Natural killer cell (primary cell): ENCODE measurements around the gene PLEKHB2. TPM values are rescaled to one million over a fixed set of nuclear protein-coding genes. Genes with fewer than 3 reads are reported as not detected.
"Not testable (repeated sequence)": the region's sequence is repeated elsewhere in the genome, so short reads cannot be mapped to it uniquely, and the experiment has no call there.

Experiments used
- ATAC-seq, 3 donors: fragments of 150-1000 bp in 2 of 3; fragments of 200-7000 bp in 1 of 3; cut with Tn5 transposase; 1 replicate in 1 of 3; 2 replicates in 2 of 3; pipeline ENCODE4 v1.10.0; 2021; ENCODE audit warnings: mild to moderate bottlenecking in 2 of 3, moderate library complexity in 2 of 3
- DNase-seq, 2 donors: peaks; one replicate each; pipeline versions ENCODE4 v3.0.0 to v3.0.0-alpha.2; 2013 to 2021; ENCODE audit warnings: mixed read lengths in 1 of 2
- H3K27ac ChIP-seq: one replicate; pipeline ENCODE4 v1.5.1; 2013; ENCODE audit warnings: mild to moderate bottlenecking, low read length
- H3K27me3 ChIP-seq: one replicate; pipeline ENCODE4 v1.6.1; 2013; ENCODE audit warnings: low read length; ENCODE audit not compliant: control insufficient read depth, insufficient read depth
- H3K36me3 ChIP-seq: one replicate; pipeline ENCODE4 v1.6.1; 2013; ENCODE audit warnings: low read length; ENCODE audit not compliant: control insufficient read depth, insufficient read depth
- H3K4me1 ChIP-seq: one replicate; pipeline ENCODE4 v1.6.1; 2013; ENCODE audit warnings: low read length; ENCODE audit not compliant: control insufficient read depth, insufficient read depth
- H3K4me3 ChIP-seq: one replicate; pipeline ENCODE4 v1.5.1; 2013; ENCODE audit warnings: low read length
- H3K9me3 ChIP-seq: one replicate; pipeline ENCODE4 v1.6.1; 2013; ENCODE audit warnings: low read length; ENCODE audit not compliant: control insufficient read depth, insufficient read depth
- H3K27ac Mint-ChIP-seq, 2 donors: one replicate each; pipeline ENCODE4 v1.8.0; 2022; ENCODE audit warnings: mild to moderate bottlenecking in 2 of 2, mixed read lengths in 2 of 2, moderate library complexity in 1 of 2
- H3K27me3 Mint-ChIP-seq, 2 donors: one replicate each; pipeline ENCODE4 v1.8.0; 2022; ENCODE audit warnings: low read depth in 2 of 2, mixed read lengths in 2 of 2
- H3K36me3 Mint-ChIP-seq: one replicate; pipeline ENCODE4 v1.8.0; 2022; ENCODE audit warnings: mixed read lengths
- H3K4me1 Mint-ChIP-seq, 2 donors: one replicate each; pipeline ENCODE4 v1.8.0; 2022; ENCODE audit warnings: mixed read lengths in 2 of 2
- H3K4me3 Mint-ChIP-seq: one replicate; pipeline ENCODE4 v1.8.0; 2022; ENCODE audit warnings: mild to moderate bottlenecking, moderate library complexity, mixed read lengths
- H3K9me3 Mint-ChIP-seq, 2 donors: one replicate each; pipeline ENCODE4 v1.8.0; 2022; ENCODE audit warnings: mixed read lengths in 2 of 2
- WGBS: methylation state at CpG from one replicate; pipeline ENCODE4 v1.1.7; 2013; ENCODE audit warnings: missing lambda C conversion rate; ENCODE audit not compliant: insufficient coverage; 5-methylcytosine and 5-hydroxymethylcytosine counted together
- intact Hi-C: fragments of 100-400 bp; cut with micrococcal nuclease; formaldehyde crosslinking; loops from one replicate; pipeline ENCODE4 v1.14.2; 2022
- total RNA-seq, 4 donors: library from RNA; stranded (reverse); fragments of 120-200 nt in 1 of 4; gene quantifications; one replicate each; pipeline versions ENCODE4 v1.2.3 to v1.2.4, GENCODE V29; 2013 to 2022
- TF ChIP-seq, protein P1 (sequence below): fragments of 200-600 bp; IDR thresholded peaks from one replicate; pipeline ENCODE4 v1.8.0; 2022; ENCODE audit warnings: antibody characterized with exemption

Gene PLEKHB2
- total RNA-seq, 3 donors from 2014 or later (not counting 1 experiment from before 2014, with no cell fraction given) = 75.6 to 78.7 (median 77.4) TPM

DNA sequence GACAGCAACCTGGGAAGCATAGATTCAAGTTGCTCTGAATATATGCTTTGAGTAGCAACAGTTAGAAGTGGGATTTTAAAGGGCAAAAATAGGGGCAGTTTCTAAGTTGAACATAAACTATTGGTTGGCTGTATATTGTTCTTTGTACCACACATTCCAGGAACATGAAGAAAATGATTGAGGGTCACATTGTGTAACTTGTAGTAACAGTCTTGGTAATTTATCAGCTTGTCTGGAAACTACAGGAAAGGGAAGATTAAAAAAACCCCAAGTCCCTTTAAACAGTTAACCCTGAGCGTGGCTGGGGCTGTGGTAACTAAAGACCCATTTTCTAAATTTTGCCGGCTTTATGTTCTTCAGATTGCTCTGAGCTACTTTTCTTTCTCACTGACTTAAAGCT lies 7.4 kb downstream of the PLEKHB2 start:
- H3K27me3 Mint-ChIP-seq = no peaks in the 10 kb centered on the region
- WGBS = 35% methylated on average over 2 of the region's 2 CpGs
- no peak overlapping the region for H3K4me3 Mint-ChIP-seq
- no peaks in the 10 kb centered on the region for H3K36me3 Mint-ChIP-seq
- no peaks in the 10 kb centered on the region for H3K9me3 Mint-ChIP-seq
- DNase-seq (no peak), ATAC-seq (no peak)
- H3K4me1 Mint-ChIP-seq = peaks cover 52 to 56% of the 10 kb centered on the region in 2 donors
- TF ChIP-seq, protein P1, sequence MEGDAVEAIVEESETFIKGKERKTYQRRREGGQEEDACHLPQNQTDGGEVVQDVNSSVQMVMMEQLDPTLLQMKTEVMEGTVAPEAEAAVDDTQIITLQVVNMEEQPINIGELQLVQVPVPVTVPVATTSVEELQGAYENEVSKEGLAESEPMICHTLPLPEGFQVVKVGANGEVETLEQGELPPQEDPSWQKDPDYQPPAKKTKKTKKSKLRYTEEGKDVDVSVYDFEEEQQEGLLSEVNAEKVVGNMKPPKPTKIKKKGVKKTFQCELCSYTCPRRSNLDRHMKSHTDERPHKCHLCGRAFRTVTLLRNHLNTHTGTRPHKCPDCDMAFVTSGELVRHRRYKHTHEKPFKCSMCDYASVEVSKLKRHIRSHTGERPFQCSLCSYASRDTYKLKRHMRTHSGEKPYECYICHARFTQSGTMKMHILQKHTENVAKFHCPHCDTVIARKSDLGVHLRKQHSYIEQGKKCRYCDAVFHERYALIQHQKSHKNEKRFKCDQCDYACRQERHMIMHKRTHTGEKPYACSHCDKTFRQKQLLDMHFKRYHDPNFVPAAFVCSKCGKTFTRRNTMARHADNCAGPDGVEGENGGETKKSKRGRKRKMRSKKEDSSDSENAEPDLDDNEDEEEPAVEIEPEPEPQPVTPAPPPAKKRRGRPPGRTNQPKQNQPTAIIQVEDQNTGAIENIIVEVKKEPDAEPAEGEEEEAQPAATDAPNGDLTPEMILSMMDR = no peak
- H3K27me3 ChIP-seq = no peaks in the 10 kb centered on the region
- H3K9me3 ChIP-seq = no peaks in the 10 kb centered on the region
- H3K4me1 ChIP-seq = peaks cover 4% of the 10 kb centered on the region
- H3K36me3 ChIP-seq = peaks cover 6% of the 10 kb centered on the region
- H3K27ac ChIP-seq = no peak overlapping the region
- H3K27ac Mint-ChIP-seq = peak overlapping the region; percentile 69 to 73
- intact Hi-C loops = no loop called here
- no peak overlapping the region for H3K4me3 ChIP-seq

DNA sequence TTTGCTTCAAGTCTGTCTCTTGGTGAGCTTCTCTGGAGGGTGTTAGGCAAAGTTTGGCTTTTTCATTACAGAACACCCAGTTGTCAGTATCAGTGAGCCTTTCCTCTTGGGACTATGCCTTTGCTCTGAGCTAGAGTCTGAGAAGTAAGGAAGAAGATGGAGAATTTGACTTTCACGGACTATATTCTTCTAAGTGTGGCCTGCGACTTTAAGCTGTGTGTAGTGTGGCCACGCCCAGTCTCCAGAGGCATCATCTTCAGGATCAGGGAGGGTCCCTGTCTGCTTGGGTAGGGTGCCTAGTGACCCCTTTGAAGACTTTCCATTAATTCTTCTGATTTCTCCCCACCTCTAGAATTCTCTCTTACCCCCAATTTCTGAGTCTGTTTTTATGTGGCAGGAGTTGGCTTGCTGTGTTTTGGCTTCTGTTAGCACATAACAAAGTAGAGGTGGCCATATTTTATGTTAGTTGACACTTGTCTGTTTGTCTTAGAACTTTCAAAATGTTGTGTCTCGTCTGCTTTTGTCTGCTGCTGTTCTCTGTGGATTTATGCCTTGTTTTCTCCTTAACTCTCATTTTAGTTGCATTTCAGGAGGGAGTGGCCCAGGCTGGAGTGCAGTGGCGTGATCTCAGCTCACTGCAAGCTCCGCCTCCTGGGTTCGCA lies 8.6 kb downstream of the PLEKHB2 start:
- peaks cover 4% of the 10 kb centered on the region for H3K4me1 ChIP-seq

DNA sequence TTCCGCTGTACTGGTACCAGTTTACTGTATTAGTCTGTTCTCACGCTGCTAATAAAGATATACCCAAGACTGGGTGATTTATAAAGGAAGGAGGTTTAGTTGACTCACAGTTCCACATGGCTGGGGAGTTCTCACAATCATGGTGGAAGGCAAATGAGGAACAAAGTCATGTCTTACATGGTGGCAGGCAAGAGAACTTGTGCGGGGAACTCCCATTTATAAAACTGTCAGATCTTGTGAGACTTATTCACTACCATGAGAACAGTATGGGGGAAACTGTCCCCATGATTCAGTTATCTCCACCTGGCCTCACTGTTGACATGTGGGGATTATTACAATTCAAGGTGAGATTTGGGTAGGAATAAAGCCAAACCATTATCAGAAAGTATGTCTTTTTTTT lies 9.8 kb downstream of the PLEKHB2 start:
- Mint-ChIP-seq H3K4me1 (peaks cover 50 to 66% of the 10 kb centered on the region in 2 donors), H3K27ac (peak overlapping the region in 1 of 2 donors; percentile 10)
- H3K36me3 Mint-ChIP-seq, H3K27ac ChIP-seq, H3K4me3 ChIP-seq, H3K27me3 Mint-ChIP-seq, H3K4me3 Mint-ChIP-seq, H3K36me3 ChIP-seq, intact Hi-C loops, DNase-seq, H3K4me1 ChIP-seq, H3K9me3 Mint-ChIP-seq, ATAC-seq, H3K27me3 ChIP-seq, H3K9me3 ChIP-seq: not testable (repeated sequence)
- WGBS = 100% methylated on average over 2 of the region's 3 CpGs

More for the DNA sequence above, 8.6 kb downstream of the PLEKHB2 start:
- no peaks in the 10 kb centered on the region for H3K9me3 Mint-ChIP-seq
- 100% methylated on average over 7 of the region's 7 CpGs for WGBS
- no peaks in the 10 kb centered on the region for H3K27me3 Mint-ChIP-seq
- no peaks in the 10 kb centered on the region for H3K36me3 Mint-ChIP-seq
- H3K4me1 Mint-ChIP-seq = peaks cover 50 to 59% of the 10 kb centered on the region in 2 donors
- intact Hi-C loops = no loop called here
- Histone ChIP-seq H3K36me3 (peaks cover 4% of the 10 kb centered on the region), H3K9me3 (no peaks in the 10 kb centered on the region), H3K27ac (no peak overlapping the region), H3K4me3 (no peak overlapping the region), H3K27me3 (no peaks in the 10 kb centered on the region)
- ATAC-seq (no peak), DNase-seq (no peak)
- TF ChIP-seq, protein P1 = no peak
- peak overlapping the region in 1 of 2 donors; percentile 73 for H3K27ac Mint-ChIP-seq
- H3K4me3 Mint-ChIP-seq = no peak overlapping the region

DNA sequence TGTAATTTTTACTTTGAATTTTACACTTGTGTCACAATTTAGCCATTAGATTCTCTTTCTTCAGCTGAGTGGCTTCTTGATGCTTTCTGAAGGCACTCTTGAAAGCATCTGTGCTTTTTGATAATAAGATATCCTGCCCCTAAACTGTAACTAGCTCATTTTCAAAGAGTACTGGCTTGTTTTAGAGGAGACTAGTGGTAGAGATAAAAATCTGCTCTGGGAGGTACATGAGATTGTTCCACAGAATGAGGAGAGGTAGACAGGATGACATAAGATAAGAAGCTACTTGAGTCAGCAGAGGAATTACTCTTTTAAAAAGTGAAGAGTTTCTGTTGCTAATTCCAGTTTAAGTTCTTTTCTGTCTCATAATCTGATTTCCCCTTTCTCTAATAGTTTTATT lies 10.6 kb downstream of the PLEKHB2 start:
- H3K4me1 ChIP-seq = peaks cover 4% of the 10 kb centered on the region
- no peaks in the 10 kb centered on the region for H3K27me3 ChIP-seq
- no peaks in the 10 kb centered on the region for H3K9me3 ChIP-seq
- ATAC-seq (no peak), DNase-seq (no peak)
- intact Hi-C loops = no loop called here
- Mint-ChIP-seq H3K9me3 (no peaks in the 10 kb centered on the region), H3K27ac (no peak overlapping the region), H3K4me3 (no peak overlapping the region), H3K27me3 (no peaks in the 10 kb centered on the region), H3K4me1 (peaks cover 47 to 61% of the 10 kb centered on the region in 2 donors), H3K36me3 (no peaks in the 10 kb centered on the region)
- H3K4me3 ChIP-seq = no peak overlapping the region
- TF ChIP-seq, protein P1 = no peak
- H3K27ac ChIP-seq = no peak overlapping the region
- H3K36me3 ChIP-seq = peaks cover 6% of the 10 kb centered on the region
